Endothelial cell of umbilical vein (primary cell): ENCODE results near the gene SMIM38. TPM values are rescaled to one million over a fixed set of nuclear protein-coding genes. Genes with fewer than 3 reads are reported as not detected.

Experiments
- BruUV-seq: library from RNA; stranded (reverse); fragments of 400-500 nt; replicated peaks from 2 replicates; lab custom pipeline; 2021; lab: Mats Ljungman, UMichigan
- CTCF ChIA-PET: fragments of 300-600, 350-600 bp; sonication (Branson Sonifier 250); formaldehyde crosslinking; loops from one replicate; lab custom pipeline; 2021; ENCODE audit warnings: antibody characterized with exemption, inconsistent platforms; lab: Charles Lee
- POLR2A ChIA-PET: fragments of 300-600, 350-600 bp; sonication (Branson Sonifier 250); formaldehyde crosslinking; loops from one replicate; lab custom pipeline; 2021; ENCODE audit warnings: antibody characterized with exemption, inconsistent platforms; lab: Charles Lee
- DNase-seq: peaks from one replicate; pipeline ENCODE4 v3.0.0-alpha.2; 2011; ENCODE audit warnings: low read depth, low spot score
- FAIRE-seq: peaks from 2 replicates; lab custom pipeline; 2011; peaks lifted over from hg19 to GRCh38; lab: Jason Lieb, UNC
- H2AFZ ChIP-seq: 2 replicates; pipeline ENCODE4 v1.6.0; 2012; ENCODE audit warnings: low read depth, low read length, control low read depth, inconsistent platforms
- H3K27ac ChIP-seq: 2 replicates; pipeline ENCODE4 v1.5.1; 2011; ENCODE audit warnings: low read depth, mild to moderate bottlenecking, control low read depth, low read length, moderate library complexity; ENCODE audit not compliant: insufficient read depth
- H3K27me3 ChIP-seq, 2 experiments: 2 replicates each; pipeline versions ENCODE4 v1.6.0 to v1.6.1; 2011; ENCODE audit warnings: low read length in 2 of 2, mixed read lengths in 1 of 2; ENCODE audit not compliant: control insufficient read depth in 2 of 2, insufficient read depth in 2 of 2
- H3K36me3 ChIP-seq, 2 experiments: 2 replicates in 1 of 2; 3 replicates in 1 of 2; pipeline ENCODE4 v1.5.1; 2011; ENCODE audit warnings: low read length in 2 of 2, mild to moderate bottlenecking in 1 of 2, moderate library complexity in 1 of 2; ENCODE audit not compliant: control insufficient read depth in 2 of 2, insufficient read depth in 2 of 2; ENCODE audit errors: extremely low read depth in 1 of 2
- H3K4me1 ChIP-seq: 3 replicates; pipeline ENCODE4 v1.5.1; 2011; ENCODE audit warnings: mild to moderate bottlenecking, low read length; ENCODE audit not compliant: control insufficient read depth, insufficient read depth; ENCODE audit errors: extremely low read depth
- H3K4me2 ChIP-seq: 2 replicates; pipeline ENCODE4 v1.6.1; 2011; ENCODE audit warnings: low read length, control low read depth, mixed read lengths; ENCODE audit not compliant: insufficient read depth
- H3K4me3 ChIP-seq, 3 experiments: fragments of 200-600 bp in 1 of 3; sonication (generic), shearing (Covaris generic) in 1 of 3; replicated peaks in 1 of 3; 2 replicates each; pipeline ENCODE4 v1.5.1; 2011 to 2016; ENCODE audit warnings: control low read depth in 3 of 3, low read length in 3 of 3, mild to moderate bottlenecking in 2 of 3, inconsistent platforms in 1 of 3, low read depth in 1 of 3, moderate library complexity in 1 of 3; ENCODE audit not compliant: insufficient read depth in 1 of 3
- H3K79me2 ChIP-seq: 2 replicates; pipeline ENCODE4 v1.6.0; 2012; ENCODE audit warnings: low read length, inconsistent platforms; ENCODE audit not compliant: control insufficient read depth, insufficient read depth
- H3K9ac ChIP-seq: replicated peaks from 2 replicates; pipeline ENCODE3; 2011; ENCODE audit warnings: low read length, control low read depth; ENCODE audit not compliant: insufficient read depth; ENCODE audit errors: extremely low read depth
- H3K9me1 ChIP-seq: replicated peaks from 3 replicates; pipeline ENCODE4 v1.6.0; 2011; ENCODE audit warnings: mild to moderate bottlenecking, low read length; ENCODE audit not compliant: control insufficient read depth, insufficient read depth; ENCODE audit errors: extremely low read depth
- H3K9me3 ChIP-seq: replicated peaks from 2 replicates; pipeline ENCODE4 v1.5.1; 2012; ENCODE audit warnings: low read length, inconsistent platforms; ENCODE audit not compliant: control insufficient read depth, insufficient read depth
- H4K20me1 ChIP-seq: replicated peaks from 2 replicates; pipeline ENCODE3; 2011; ENCODE audit warnings: mild to moderate bottlenecking, low read length; ENCODE audit not compliant: control insufficient read depth, insufficient read depth; ENCODE audit errors: extremely low read depth
- EZH2 ChIP-seq: IDR thresholded peaks from 2 replicates; pipeline ENCODE4 v1.6.1; 2012; ENCODE audit warnings: borderline replicate concordance, low read depth, mild to moderate bottlenecking, moderate library complexity, low read length, inconsistent platforms; ENCODE audit not compliant: severe bottlenecking
- FOS ChIP-seq: IDR thresholded peaks from 2 replicates; pipeline ENCODE4 v1.6.1; 2011; ENCODE audit warnings: mild to moderate bottlenecking, low read length, moderate library complexity, borderline replicate concordance; ENCODE audit not compliant: insufficient read depth
- GATA2 ChIP-seq: IDR thresholded peaks from 2 replicates; pipeline ENCODE4 v1.7.0; 2011; ENCODE audit warnings: low read depth, mild to moderate bottlenecking, moderate library complexity, mixed read lengths, low read length; ENCODE audit not compliant: insufficient read length, insufficient read depth
- JUN ChIP-seq: IDR thresholded peaks from 2 replicates; pipeline ENCODE4 v1.6.1; 2011; ENCODE audit warnings: borderline replicate concordance, low read depth; ENCODE audit not compliant: insufficient read length, insufficient read depth
- MYC ChIP-seq: IDR thresholded peaks from one replicate; pipeline ENCODE4 v1.6.1; 2011; ENCODE audit warnings: mild to moderate bottlenecking, low read depth, low read length
- POLR2A ChIP-seq: IDR thresholded peaks from 2 replicates; pipeline ENCODE4 v1.6.1; 2012; ENCODE audit warnings: low read depth, mild to moderate bottlenecking, control low read depth, low read length
- POLR2AphosphoS5 ChIP-seq: IDR thresholded peaks from 2 replicates; pipeline ENCODE4 v1.6.1; 2012; ENCODE audit warnings: low read depth, mild to moderate bottlenecking, control low read depth, low read length, moderate library complexity; ENCODE audit not compliant: insufficient read depth
- dilution Hi-C: fragments of 300-500 bp; cut with MboI; formaldehyde crosslinking; loops from one replicate; pipeline ENCODE4 v1.15.0; 2019; ENCODE audit warnings: low sequenced_read_pairs; ENCODE audit not compliant: extremely low pct_ligation_motif_present
- intact Hi-C: fragments of 100-400 bp; cut with micrococcal nuclease; formaldehyde crosslinking; loops from one replicate; pipeline ENCODE4 v1.10.0; 2022
- polyA plus RNA-seq, 4 experiments: library from polyadenylated mRNA; depleted of rRNA in 3 of 4; stranded (reverse) in 3 of 4; unstranded in 1 of 4; fragments of >200 nt; gene quantifications; 2 replicates each; pipeline versions ENCODE4 v1.2.1 to v1.2.3, GENCODE V29; 2011 to 2012; ENCODE audit warnings: missing spikeins in 1 of 4
- total RNA-seq: library from RNA; stranded (reverse); gene quantifications from 2 replicates; pipeline ENCODE4 v1.2.3, GENCODE V29; 2021
- TF ChIP-seq, protein P1 (sequence below), 2 donors: IDR thresholded peaks; 1 replicate in 1 of 2; 2 replicates in 1 of 2; pipeline ENCODE4 v1.5.1; 2011; ENCODE audit warnings: low read length in 2 of 2, mild to moderate bottlenecking in 2 of 2, moderate library complexity in 2 of 2, control low read depth in 1 of 2, inconsistent platforms in 1 of 2, low read depth in 1 of 2; ENCODE audit not compliant: insufficient read depth in 1 of 2; ENCODE audit errors: extremely low read depth in 1 of 2
- TF ChIP-seq, protein P2 (sequence below): IDR thresholded peaks from 2 replicates; pipeline ENCODE4 v1.6.1; 2011; ENCODE audit not compliant: insufficient read depth, insufficient read length

Gene SMIM38
- total and polyA plus RNA-seq, 2 donors (not counting 3 experiments of a cell fraction or from before 2014, with no cell fraction given): 0.03 TPM; not detected in 1

DNA sequence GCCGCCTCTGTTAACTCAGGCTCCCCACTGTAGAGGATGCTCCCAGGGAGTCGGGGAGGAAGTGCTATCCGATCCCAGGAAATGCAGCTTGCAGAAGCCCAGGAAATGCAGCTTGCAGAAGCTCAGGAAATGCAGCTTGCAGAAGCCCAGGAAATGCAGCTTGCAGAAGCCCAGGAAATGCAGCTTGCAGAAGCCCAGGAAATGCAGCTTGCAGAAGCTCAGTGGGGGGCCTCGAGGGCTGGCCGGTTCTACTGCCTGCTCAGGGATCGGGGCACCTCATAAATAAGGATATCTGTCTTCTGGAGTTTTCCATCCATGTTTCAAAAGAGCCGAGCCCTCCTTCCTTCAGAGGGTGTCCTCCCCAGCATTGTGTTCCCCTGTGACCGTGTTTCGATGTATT lies 25.1 kb upstream of the SMIM38 start:
- H3K9ac ChIP-seq: no peak overlapping the region
- POLR2A ChIA-PET: interaction anchor here (1.1 to 1.4 kb wide), 2 partner anchors 457 to 508 kb away, joined by 4 read pairs; no protein-coding TSS in a partner anchor
- H3K9me1 ChIP-seq: no peaks in the 10 kb centered on the region
- TF ChIP-seq, protein P1, sequence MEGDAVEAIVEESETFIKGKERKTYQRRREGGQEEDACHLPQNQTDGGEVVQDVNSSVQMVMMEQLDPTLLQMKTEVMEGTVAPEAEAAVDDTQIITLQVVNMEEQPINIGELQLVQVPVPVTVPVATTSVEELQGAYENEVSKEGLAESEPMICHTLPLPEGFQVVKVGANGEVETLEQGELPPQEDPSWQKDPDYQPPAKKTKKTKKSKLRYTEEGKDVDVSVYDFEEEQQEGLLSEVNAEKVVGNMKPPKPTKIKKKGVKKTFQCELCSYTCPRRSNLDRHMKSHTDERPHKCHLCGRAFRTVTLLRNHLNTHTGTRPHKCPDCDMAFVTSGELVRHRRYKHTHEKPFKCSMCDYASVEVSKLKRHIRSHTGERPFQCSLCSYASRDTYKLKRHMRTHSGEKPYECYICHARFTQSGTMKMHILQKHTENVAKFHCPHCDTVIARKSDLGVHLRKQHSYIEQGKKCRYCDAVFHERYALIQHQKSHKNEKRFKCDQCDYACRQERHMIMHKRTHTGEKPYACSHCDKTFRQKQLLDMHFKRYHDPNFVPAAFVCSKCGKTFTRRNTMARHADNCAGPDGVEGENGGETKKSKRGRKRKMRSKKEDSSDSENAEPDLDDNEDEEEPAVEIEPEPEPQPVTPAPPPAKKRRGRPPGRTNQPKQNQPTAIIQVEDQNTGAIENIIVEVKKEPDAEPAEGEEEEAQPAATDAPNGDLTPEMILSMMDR (IDR thresholded peaks at IDR 0.05; ENCODE audit: extremely low read depth in 1 of 2, insufficient read depth in 1 of 2, low read depth in 1 of 2, low read length in 2 of 2): no peak
- TF ChIP-seq MYC (no peak), FOS (no peak), EZH2 (no peak), JUN (no peak), POLR2A (no peak), GATA2 (no peak), POLR2AphosphoS5 (no peak)
- TF ChIP-seq, protein P2, sequence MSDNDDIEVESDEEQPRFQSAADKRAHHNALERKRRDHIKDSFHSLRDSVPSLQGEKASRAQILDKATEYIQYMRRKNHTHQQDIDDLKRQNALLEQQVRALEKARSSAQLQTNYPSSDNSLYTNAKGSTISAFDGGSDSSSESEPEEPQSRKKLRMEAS: no peak
- no peaks in the 10 kb centered on the region for H3K79me2 ChIP-seq
- FAIRE-seq (no peak), DNase-seq (no peak)
- no peaks in the 10 kb centered on the region for H3K4me1 ChIP-seq
- no peaks in the 10 kb centered on the region for H3K9me3 ChIP-seq
- BruUV-seq: no TSS peak
- H3K27ac ChIP-seq: no peak overlapping the region
- H3K4me2 ChIP-seq: no peak overlapping the region
- no peak overlapping the region for H3K4me3 ChIP-seq
- H2AFZ ChIP-seq: no peak overlapping the region
- no peaks in the 10 kb centered on the region for H4K20me1 ChIP-seq
- intact Hi-C loops: loop anchor here (1.0 to 2.0 kb wide), 5 partner anchors 29 to 540 kb away; no protein-coding TSS in a partner anchor
- no peaks in the 10 kb centered on the region for H3K27me3 ChIP-seq
- H3K36me3 ChIP-seq: no peaks in the 10 kb centered on the region
- dilution Hi-C loops: no loop called here
- CTCF ChIA-PET: interaction anchor here (0.9 to 4.0 kb wide), 20 partner anchors 10 to 671 kb away, joined by 3 to 85 read pairs (median 6); partner anchors contain the start of genes CCND1 and MYEOV
